Skeletal muscle tissue (tissue), 4 donors: ENCODE measurements around the gene TEK. TPM values are rescaled to one million over a fixed set of nuclear protein-coding genes. Genes with fewer than 3 reads are reported as not detected.

Experiments
- H3K27ac ChIP-seq: one replicate; pipeline ENCODE4 v1.7.0; 2013; ENCODE audit warnings: mild to moderate bottlenecking, low read depth, low read length, inconsistent platforms
- H3K27me3 ChIP-seq, 3 donors: one replicate each; pipeline ENCODE4 v1.7.0; 2013; ENCODE audit warnings: low read length in 3 of 3; ENCODE audit not compliant: control insufficient read depth in 3 of 3, insufficient read depth in 3 of 3
- H3K36me3 ChIP-seq, 3 donors: one replicate each; pipeline ENCODE4 v1.7.0; 2013; ENCODE audit warnings: low read length in 3 of 3; ENCODE audit not compliant: control insufficient read depth in 3 of 3, insufficient read depth in 3 of 3
- H3K4me1 ChIP-seq, 3 donors: one replicate each; pipeline ENCODE4 v1.7.0; 2013; ENCODE audit warnings: low read length in 3 of 3, mild to moderate bottlenecking in 3 of 3; ENCODE audit not compliant: control insufficient read depth in 3 of 3, insufficient read depth in 3 of 3
- H3K4me3 ChIP-seq, 3 donors: one replicate each; pipeline ENCODE4 v1.7.0; 2013; ENCODE audit warnings: low read length in 3 of 3
- H3K9ac ChIP-seq, 3 donors: one replicate each; pipeline ENCODE4 v1.7.0; 2013; ENCODE audit warnings: low read length in 3 of 3, mild to moderate bottlenecking in 3 of 3, moderate library complexity in 2 of 3, low read depth in 1 of 3
- H3K9me3 ChIP-seq, 3 donors: one replicate each; pipeline ENCODE4 v1.7.0; 2013; ENCODE audit warnings: low read length in 3 of 3; ENCODE audit not compliant: control insufficient read depth in 3 of 3
- total RNA-seq: library from RNA; depleted of rRNA; stranded (reverse); fragments of >200 nt; gene quantifications from one replicate; pipeline ENCODE4 v1.2.3, GENCODE V29; 2014
- donor health status: Osteomylitis.

The TEK gene
- total RNA-seq, 1 donor from 2014 or later, result 23.0 TPM

DNA sequence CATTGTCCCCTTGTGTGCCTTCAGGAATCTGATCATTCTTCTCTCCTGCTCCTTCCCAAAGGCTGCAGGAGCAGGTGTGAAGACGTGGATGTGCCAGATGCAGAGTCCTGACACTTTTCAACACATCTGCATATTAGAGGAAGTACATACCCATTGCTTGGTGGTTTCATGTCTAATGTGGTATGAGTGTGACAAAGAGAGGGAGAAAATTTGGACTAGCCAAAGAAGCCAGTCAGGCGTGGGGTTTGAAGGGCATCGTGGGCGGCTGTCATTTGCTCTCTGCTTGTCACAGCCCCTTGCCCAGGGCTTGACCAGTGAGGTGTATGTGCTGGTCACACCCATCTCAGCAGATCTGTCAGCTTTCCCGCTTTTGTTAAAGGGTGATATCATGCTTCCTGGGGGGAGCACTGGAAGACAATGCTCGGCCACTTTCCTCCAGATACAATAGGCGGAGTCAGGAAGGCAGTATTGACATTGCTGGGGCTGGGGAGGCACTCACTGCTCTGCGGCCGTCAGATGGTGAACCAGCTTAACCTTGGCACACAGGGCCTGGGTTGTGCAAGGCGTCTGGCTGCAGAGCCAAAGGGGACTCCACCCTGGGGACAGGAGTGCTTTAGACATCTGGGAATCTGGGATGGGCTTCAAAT, 8.6 kb downstream of the TEK start:
- Histone ChIP-seq H3K36me3 (no peaks in the 10 kb centered on the region), H3K27me3 (no peaks in the 10 kb centered on the region), H3K27ac (peak overlapping the region; percentile 66), H3K4me3 (no peak overlapping the region), H3K9ac (no peak overlapping the region), H3K9me3 (no peaks in the 10 kb centered on the region), H3K4me1 (peaks cover 7 to 8% (median 7%) of the 10 kb centered on the region in 3 donors)

DNA sequence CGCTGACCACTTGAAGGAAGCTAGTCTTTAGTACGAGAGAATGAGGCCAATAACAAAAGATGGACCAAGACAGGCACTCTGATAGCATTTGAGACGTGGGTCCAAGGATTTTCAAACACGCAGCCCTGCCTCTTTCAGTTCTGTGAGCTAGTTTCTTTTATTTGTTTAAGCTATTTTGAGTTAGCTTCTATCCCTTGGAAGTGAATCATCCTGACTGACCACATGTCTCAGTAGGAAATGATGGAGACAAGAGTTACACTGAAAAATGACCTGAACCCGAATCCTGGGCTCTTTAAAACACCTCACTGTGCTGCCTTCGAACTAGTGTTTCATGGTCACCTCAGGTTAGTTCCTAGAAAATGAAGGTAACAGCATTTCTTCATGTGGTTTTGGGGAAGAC, 9.9 kb downstream of the TEK start:
- peaks cover 0 to under 1% (median 0%) of the 10 kb centered on the region in 3 donors for H3K9me3 ChIP-seq
- H3K36me3 ChIP-seq, result no peaks in the 10 kb centered on the region
- H3K9ac ChIP-seq, result no peak overlapping the region
- peaks cover 7 to 9% (median 8%) of the 10 kb centered on the region in 3 donors for H3K4me1 ChIP-seq
- no peaks in the 10 kb centered on the region for H3K27me3 ChIP-seq
- no peak overlapping the region for H3K4me3 ChIP-seq
- H3K27ac ChIP-seq, result no peak overlapping the region

DNA sequence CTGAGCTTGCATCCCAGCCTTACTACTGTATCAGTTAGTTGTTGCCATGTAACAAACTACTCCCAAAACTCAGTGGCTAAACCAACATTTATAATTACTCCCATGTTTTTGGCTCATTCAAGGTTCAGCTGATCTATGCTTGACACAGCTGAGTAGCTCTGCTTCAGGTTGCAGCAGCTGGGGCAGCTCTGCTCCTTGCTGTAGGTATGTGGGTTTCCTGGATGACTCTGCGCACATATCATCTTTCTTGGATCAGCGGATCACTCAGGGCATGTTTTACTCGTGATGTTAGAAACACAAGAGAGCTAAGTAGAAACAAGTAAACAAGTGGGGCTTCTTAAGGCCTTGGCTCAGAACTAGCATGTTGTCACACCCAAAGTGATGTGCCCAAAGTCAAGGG, 15.1 kb downstream of the TEK start:
- Histone ChIP-seq H3K36me3 (no peaks in the 10 kb centered on the region), H3K27me3 (no peaks in the 10 kb centered on the region), H3K9ac (no peak overlapping the region), H3K4me1 (peaks cover 15 to 22% (median 19%) of the 10 kb centered on the region in 3 donors), H3K27ac (peak overlapping the region; percentile 80), H3K4me3 (no peak overlapping the region), H3K9me3 (peaks cover 0 to 3% (median 0%) of the 10 kb centered on the region in 3 donors)

DNA sequence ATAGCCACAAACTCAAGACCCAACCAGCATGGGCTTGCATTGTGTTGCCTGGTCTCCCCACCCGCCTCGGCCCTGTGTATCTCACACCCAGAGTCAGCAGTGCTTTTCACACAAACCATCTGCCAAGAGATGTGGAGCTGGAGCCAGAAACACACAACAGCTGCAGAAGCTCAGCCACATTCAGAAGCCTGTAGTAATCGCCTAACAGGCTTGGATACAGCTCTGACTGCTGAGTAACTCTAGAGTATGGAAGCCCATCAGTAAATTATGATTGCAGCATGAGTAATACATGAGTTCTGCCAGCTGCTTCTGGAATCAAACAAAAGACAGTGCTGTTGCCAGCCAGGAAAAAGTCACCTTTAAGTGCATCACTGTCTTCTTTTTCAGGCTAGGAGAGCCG, 16.0 kb downstream of the TEK start:
- Histone ChIP-seq H3K9ac (peak overlapping the region in 1 of 3 donors; percentile 19), H3K9me3 (peaks cover 0 to 3% (median 0%) of the 10 kb centered on the region in 3 donors), H3K27ac (peak overlapping the region; percentile 80), H3K4me1 (peaks cover 15 to 22% (median 19%) of the 10 kb centered on the region in 3 donors), H3K36me3 (no peaks in the 10 kb centered on the region), H3K27me3 (no peaks in the 10 kb centered on the region), H3K4me3 (peak overlapping the region in 1 of 3 donors; percentile 31)

DNA sequence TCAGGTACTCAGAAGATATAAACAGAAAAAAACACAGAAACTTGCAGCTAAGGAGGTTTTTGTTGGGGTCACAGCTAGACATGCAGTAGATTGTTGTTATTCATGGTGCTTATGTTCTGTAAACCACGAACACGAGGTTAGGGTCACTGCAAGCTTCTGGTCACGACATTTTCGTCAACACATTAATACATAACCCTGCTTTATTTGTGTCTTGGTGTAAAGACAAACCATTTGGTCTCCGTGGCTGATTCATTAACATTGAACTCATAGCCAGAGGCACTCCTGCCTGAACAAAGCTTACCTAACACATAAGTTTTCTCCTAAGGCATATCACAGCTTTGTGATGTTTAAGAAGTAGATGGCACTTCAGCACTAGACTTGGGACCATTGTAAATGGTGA, 16.9 kb downstream of the TEK start:
- H3K36me3 ChIP-seq, result no peaks in the 10 kb centered on the region
- H3K4me3 ChIP-seq, result no peak overlapping the region
- H3K27me3 ChIP-seq, result no peaks in the 10 kb centered on the region
- peak overlapping the region; percentile 80 for H3K27ac ChIP-seq
- H3K9ac ChIP-seq, result no peak overlapping the region
- H3K4me1 ChIP-seq, result peaks cover 15 to 22% (median 19%) of the 10 kb centered on the region in 3 donors
- peaks cover 0 to 3% (median 0%) of the 10 kb centered on the region in 3 donors for H3K9me3 ChIP-seq

DNA sequence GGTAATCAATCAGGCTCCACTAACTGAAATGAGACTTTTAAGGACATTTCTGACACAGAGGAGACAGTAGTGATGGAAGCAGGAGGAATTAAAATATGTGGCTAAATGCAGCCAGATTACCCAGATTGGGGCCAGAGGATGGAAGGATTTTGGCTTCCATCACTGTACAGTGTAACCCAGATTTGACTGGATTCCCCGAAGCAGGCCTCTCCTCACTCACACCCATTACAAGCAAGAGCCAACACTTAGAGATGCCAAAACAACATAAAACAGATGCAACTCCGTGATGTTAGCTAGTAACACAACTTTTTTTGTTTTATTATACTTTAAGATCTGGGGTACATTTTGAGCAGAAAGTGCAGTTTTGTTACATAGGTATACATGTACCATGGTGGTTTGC, 17.6 kb downstream of the TEK start:
- Histone ChIP-seq H3K4me1 (peaks cover 15 to 22% (median 19%) of the 10 kb centered on the region in 3 donors), H3K9ac (no peak overlapping the region), H3K4me3 (no peak overlapping the region), H3K9me3 (peaks cover 0 to 3% (median 0%) of the 10 kb centered on the region in 3 donors), H3K27ac (no peak overlapping the region), H3K36me3 (no peaks in the 10 kb centered on the region), H3K27me3 (no peaks in the 10 kb centered on the region)

DNA sequence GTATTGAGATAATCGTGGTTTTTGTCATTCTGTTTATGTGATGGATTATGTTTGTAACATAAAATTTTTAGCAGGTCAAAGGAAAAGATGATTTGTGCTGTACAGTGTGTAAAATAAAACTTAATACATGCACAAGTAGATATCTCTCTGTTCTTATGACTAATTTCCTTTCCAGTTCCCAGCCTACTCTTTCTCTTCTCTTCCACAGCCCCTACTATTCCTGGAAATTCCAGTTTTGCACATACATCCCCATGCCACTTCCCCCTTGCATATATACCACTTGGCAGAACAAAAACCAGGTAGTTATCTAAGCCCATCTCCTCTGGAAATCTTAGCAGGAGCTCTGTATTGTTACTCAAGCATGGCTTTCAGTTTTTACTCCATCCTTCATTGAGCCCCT, 20.2 kb downstream of the TEK start:
- no peak overlapping the region for H3K27ac ChIP-seq
- H3K4me3 ChIP-seq, result no peak overlapping the region
- no peak overlapping the region for H3K9ac ChIP-seq
- no peaks in the 10 kb centered on the region for H3K36me3 ChIP-seq
- no peaks in the 10 kb centered on the region for H3K27me3 ChIP-seq
- peaks cover 12 to 18% (median 17%) of the 10 kb centered on the region in 3 donors for H3K4me1 ChIP-seq
- no peaks in the 10 kb centered on the region for H3K9me3 ChIP-seq

DNA sequence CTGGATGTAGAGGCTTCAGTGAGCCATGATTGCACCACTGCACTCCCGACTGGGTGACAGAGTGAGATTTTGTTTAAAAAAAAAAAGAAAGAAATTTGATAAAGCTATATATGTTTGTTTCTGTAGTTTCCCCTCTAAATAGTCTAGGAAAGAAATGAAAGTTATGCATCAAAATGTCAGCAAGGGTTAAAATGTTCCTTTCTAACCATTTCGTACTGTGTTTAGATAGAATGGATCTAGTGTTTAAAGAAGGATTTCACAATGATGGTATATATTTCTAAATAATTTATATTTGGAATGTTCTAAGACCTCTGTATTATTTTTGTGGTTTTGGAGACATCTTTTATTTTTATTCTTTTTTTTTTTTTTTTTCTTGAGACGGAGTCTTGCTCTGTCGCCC, 22.7 kb downstream of the TEK start:
- Histone ChIP-seq H3K4me3 (no peak overlapping the region), H3K27ac (no peak overlapping the region), H3K9me3 (no peaks in the 10 kb centered on the region), H3K36me3 (no peaks in the 10 kb centered on the region), H3K4me1 (no peaks in the 10 kb centered on the region), H3K27me3 (no peaks in the 10 kb centered on the region), H3K9ac (no peak overlapping the region)

DNA sequence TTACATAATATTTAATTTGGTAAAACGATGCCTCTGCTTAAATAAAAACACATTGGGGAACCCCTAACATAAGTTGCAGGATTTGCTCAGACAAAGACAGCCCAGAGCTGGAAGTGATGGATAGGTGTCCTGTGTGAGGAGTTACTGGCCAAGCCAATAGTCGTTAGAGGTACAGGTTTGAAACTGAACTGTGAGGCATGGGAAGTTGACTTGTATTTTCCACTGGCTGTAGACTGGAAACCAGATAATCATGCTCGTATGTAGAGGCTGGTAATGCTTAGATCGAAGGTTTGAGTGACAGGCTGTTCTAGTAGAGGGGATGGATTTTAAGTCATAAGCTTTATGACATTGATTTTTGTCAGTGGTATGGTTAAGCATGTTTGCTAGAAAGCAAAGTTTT, 24.8 kb downstream of the TEK start:
- H3K9me3 ChIP-seq, result no peaks in the 10 kb centered on the region
- no peaks in the 10 kb centered on the region for H3K27me3 ChIP-seq
- H3K9ac ChIP-seq, result no peak overlapping the region
- no peak overlapping the region for H3K27ac ChIP-seq
- no peaks in the 10 kb centered on the region for H3K36me3 ChIP-seq
- H3K4me1 ChIP-seq, result no peaks in the 10 kb centered on the region
- no peak overlapping the region for H3K4me3 ChIP-seq

DNA sequence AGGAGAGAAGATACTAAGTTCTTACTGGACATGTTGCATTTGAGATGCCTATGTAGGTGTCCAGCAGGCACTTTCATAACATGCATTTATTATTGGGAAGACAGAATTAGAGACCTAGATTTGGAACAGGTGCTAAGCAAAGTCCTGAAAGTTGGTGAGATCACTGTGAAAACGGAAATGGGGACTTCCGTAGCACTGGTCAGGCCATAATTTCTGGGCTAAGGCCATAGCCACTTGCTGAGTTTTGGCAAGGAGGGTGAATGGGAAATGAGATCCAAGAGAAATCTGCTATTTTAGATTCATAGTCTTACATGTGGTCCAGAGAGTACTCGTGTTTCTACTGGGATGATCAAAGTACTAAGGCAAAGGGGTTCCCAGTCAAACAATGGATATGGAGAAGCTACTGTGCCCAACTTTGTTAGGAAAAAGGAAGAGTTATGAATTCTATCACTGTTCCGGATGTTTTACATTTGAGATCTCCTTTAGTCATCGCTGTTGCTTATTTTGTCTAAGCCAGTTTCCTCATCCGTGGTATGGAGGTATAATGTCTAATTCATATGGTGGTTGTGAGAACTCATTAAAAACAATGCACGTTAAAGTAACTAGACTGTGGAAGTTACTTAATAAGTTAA, 33.4 kb downstream of the TEK start:
- Histone ChIP-seq H3K4me3 (no peak overlapping the region), H3K27me3 (no peaks in the 10 kb centered on the region), H3K27ac (no peak overlapping the region), H3K9me3 (no peaks in the 10 kb centered on the region), H3K4me1 (no peaks in the 10 kb centered on the region), H3K9ac (no peak overlapping the region), H3K36me3 (no peaks in the 10 kb centered on the region)
